Fibroblast of villous mesenchyme (primary cell): ENCODE results near the gene SLAIN2. TPM values are rescaled to one million over a fixed set of nuclear protein-coding genes. Genes with fewer than 3 reads are reported as not detected.

Experiments
- DNase-seq: peaks from one replicate; pipeline ENCODE4 v3.0.0-alpha.2; 2010; ENCODE audit warnings: low read depth
- H3K4me3 ChIP-seq: 2 replicates; pipeline ENCODE4 v1.5.1; 2011; ENCODE audit warnings: low read depth, mild to moderate bottlenecking, low read length
- CTCF ChIP-seq: IDR thresholded peaks from 2 replicates; pipeline ENCODE4 v1.5.1; 2012; ENCODE audit warnings: low read depth, mild to moderate bottlenecking, low read length; ENCODE audit not compliant: insufficient read depth
- total RNA-seq: library from RNA; depleted of rRNA; stranded (reverse); fragments of >200 nt; gene quantifications from 2 replicates; pipeline ENCODE4 v1.2.3, GENCODE V29; 2012

SLAIN2 gene
- total RNA-seq, 1 donor: 99.7 TPM

- DNase-seq: no peak
- no peak for TF ChIP-seq CTCF
- H3K4me3 ChIP-seq: no peak overlapping the region
Observed at GRCh38 chr4:48350871-48351270, 9.5 kb downstream of the SLAIN2 start.

- DNase-seq: no peak
- no peak for TF ChIP-seq CTCF
- H3K4me3 ChIP-seq: no peak overlapping the region
Observed at GRCh38 chr4:48352793-48353192, 11.5 kb downstream of the SLAIN2 start.

DNA sequence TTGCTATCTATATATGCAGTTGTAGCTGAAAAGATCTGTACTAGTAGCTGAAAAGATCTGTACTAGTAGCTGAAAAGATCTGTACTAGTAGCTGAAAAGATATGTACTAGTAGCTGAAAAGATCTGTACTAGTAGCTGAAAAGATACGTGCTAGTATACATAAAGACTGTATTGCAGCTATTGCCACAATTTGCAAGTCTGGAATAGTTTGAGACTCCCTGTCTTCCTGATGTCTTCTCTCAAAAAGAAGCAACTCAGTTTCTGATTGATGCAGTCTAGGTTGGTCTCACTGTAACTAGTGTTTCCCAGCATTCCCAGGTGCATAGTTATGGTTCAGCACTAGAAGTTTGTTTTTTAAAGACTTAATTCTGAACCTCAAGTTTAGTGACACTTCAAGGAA, 15.0 kb downstream of the SLAIN2 start:
- no peak for TF ChIP-seq CTCF
- DNase-seq: no peak

DNA sequence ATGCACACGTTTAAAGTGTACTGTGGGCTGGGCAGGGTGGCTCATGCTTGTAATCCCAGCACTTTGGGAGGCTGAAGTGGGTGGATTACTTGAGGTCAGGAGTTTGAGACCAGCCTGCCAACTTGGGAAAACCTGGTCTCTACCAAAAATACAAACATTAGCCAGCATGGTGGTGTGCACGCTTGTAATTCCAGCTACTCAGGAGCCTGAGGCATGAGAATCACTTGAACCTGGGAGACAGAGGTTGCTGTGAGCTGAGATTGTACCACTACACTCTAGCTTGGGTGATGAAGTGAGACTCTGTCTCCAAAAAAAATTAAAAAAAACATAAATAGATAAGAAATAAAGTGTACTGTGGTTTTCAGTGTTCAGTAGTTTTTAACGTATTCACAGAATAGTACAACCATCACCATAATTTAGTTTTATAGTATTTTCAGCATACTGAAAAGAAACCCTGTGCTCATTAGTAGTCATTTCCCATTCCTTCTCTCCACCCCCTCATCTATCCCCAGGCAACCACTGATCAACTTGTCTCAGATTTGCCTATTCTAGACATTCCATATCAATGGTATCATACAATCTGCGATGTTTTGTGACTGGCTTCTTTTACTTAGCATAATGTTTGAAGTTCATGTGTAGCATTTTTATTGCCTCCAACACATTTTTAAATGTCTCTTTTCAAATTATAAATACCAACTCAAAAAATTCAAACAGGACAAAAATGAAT, 19.1 kb downstream of the SLAIN2 start:
- no peak for TF ChIP-seq CTCF
- peak; percentile 55 for DNase-seq
- H3K4me3 ChIP-seq: no peak overlapping the region

More for the DNA sequence above, 15.0 kb downstream of the SLAIN2 start:
- H3K4me3 ChIP-seq: no peak overlapping the region

DNA sequence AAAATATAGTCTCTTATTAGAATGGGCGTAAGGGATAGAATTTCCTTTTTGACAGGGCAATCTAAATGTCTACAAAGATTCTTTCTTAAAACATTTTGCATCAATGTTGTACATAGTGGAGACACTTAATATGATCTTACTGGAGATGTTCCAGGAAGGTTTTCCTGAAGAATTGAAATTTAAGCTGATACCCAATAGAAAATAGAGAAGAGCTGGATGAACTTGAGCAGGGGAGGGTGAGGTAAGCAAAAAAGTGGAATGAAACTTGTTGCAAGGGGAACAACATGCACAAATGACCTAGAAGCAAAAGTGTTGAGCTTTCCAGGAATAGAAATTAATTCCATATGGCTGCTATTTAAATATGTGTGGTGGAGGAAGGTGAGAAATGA, 19.7 kb downstream of the SLAIN2 start:
- DNase-seq: no peak
- TF ChIP-seq CTCF: no peak
- H3K4me3 ChIP-seq: no peak overlapping the region

GRCh38 chr4:48366611-48367010, 25.3 kb downstream of the SLAIN2 start:
- H3K4me3 ChIP-seq: no peak overlapping the region
- DNase-seq: no peak
- no peak for TF ChIP-seq CTCF

DNA sequence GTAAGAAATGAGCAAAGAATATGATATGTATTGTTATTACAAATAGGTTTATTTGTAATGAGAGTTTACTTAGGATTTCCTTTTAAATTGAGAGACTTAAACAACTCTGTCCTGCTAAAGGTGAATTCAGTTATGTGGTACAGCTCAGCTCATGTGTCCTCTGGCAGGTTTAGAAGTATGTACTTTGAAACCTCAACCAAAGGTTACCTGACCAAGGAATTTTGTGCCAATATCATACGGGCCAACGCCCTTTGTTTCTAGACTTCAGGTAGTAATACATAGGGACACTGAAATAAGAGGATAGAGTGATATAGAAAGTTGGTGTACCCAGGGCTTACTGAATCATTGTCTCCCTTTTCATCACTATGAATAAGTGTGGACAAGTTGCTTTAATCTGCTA, 25.7 kb downstream of the SLAIN2 start:
- no peak for TF ChIP-seq CTCF
- no peak for DNase-seq
- no peak overlapping the region for H3K4me3 ChIP-seq
